SU-DHL-6 (cell line): ENCODE measurements around the gene NREP.

Experiments used
- H2AFZ ChIP-seq: fragments of 200-600 bp; sonication (generic); 2 replicates; pipeline ENCODE4 v1.6.1; 2014; ENCODE audit warnings: low read depth, mild to moderate bottlenecking, moderate library complexity, mixed read lengths, antibody characterized with exemption, low read length; ENCODE audit not compliant: severe bottlenecking
- H3F3A ChIP-seq: fragments of 200-600 bp; shearing (Covaris generic); 2 replicates; pipeline ENCODE4 v1.6.0; 2016; ENCODE audit warnings: antibody characterized with exemption, mild to moderate bottlenecking; ENCODE audit not compliant: insufficient read depth
- H3K27ac ChIP-seq: fragments of 200-600 bp; sonication (generic); 2 replicates; pipeline ENCODE4 v1.5.1; 2016; ENCODE audit warnings: low read depth, mild to moderate bottlenecking, low read length, moderate library complexity, mixed read lengths
- H3K27me3 ChIP-seq: fragments of 200-600 bp; sonication (generic), shearing (Covaris generic); 2 replicates; pipeline ENCODE4 v1.6.0; 2014; ENCODE audit warnings: mild to moderate bottlenecking, low read length
- H3K36me3 ChIP-seq: fragments of 200-600 bp; sonication (generic); 2 replicates; pipeline ENCODE4 v1.6.1; 2014; ENCODE audit warnings: mild to moderate bottlenecking, low read length, mixed read lengths
- H3K4me2 ChIP-seq: fragments of 300-600, 200-600 bp; shearing (Covaris generic), sonication (generic); 2 replicates; pipeline ENCODE4 v1.6.0; 2014; ENCODE audit warnings: low read length, low read depth, mild to moderate bottlenecking; ENCODE audit not compliant: poor library complexity, severe bottlenecking
- H3K4me3 ChIP-seq: fragments of 200-600 bp; sonication (generic); 2 replicates; pipeline ENCODE4 v1.5.1; 2014; ENCODE audit warnings: antibody characterized with exemption, low read length, mild to moderate bottlenecking, mixed read lengths; ENCODE audit not compliant: insufficient read depth, poor library complexity, severe bottlenecking
- H3K79me2 ChIP-seq: fragments of 200-600 bp; sonication (generic); 2 replicates; pipeline ENCODE4 v1.6.1; 2014; ENCODE audit warnings: mild to moderate bottlenecking, low read length, moderate library complexity; ENCODE audit not compliant: insufficient read depth
- H3K9ac ChIP-seq: fragments of 200-600 bp; sonication (generic); 2 replicates; pipeline ENCODE4 v1.7.0; 2014; ENCODE audit warnings: mild to moderate bottlenecking, low read length
- H3K9me2 ChIP-seq: fragments of 200-600 bp; sonication (generic); replicated peaks from 2 replicates; pipeline ENCODE4 v1.6.1; 2014; ENCODE audit warnings: low read length; ENCODE audit not compliant: insufficient read depth
- H3K9me3 ChIP-seq: fragments of 200-600 bp; sonication (generic); 2 replicates; pipeline ENCODE4 v1.6.1; 2014; ENCODE audit warnings: low read length, mixed read lengths; ENCODE audit not compliant: insufficient read depth
- H4K20me1 ChIP-seq: fragments of 200-600 bp; sonication (generic); 2 replicates; pipeline ENCODE4 v1.6.1; 2014; ENCODE audit warnings: low read depth, mild to moderate bottlenecking, antibody characterized with exemption, low read length, moderate library complexity, mixed read lengths
- CTCF ChIP-seq: fragments of 200-600 bp; sonication (generic); IDR thresholded peaks from one replicate; pipeline ENCODE4 v1.5.1; 2017; ENCODE audit warnings: antibody characterized with exemption, mild to moderate bottlenecking, low read length, moderate library complexity; ENCODE audit not compliant: insufficient read depth, poor library complexity, severe bottlenecking
- EZH2phosphoT487 ChIP-seq: fragments of 200-600 bp; sonication (generic), shearing (Covaris generic); conservative IDR thresholded peaks from 2 replicates; pipeline ENCODE4 v1.6.1; 2018; ENCODE audit warnings: mild to moderate bottlenecking, antibody characterized with exemption, low read length, moderate library complexity, mixed read lengths

Gene NREP

GRCh38 chr5:111774525-111774924, 17.5 kb upstream of the NREP start:
- Histone ChIP-seq H3K27me3 (no peaks in the 10 kb centered on the region), H3K9ac (no peak overlapping the region), H3K79me2 (no peaks in the 10 kb centered on the region), H3K4me3 (no peak overlapping the region), H3F3A (no peaks in the 10 kb centered on the region), H3K27ac (no peak overlapping the region), H2AFZ (no peak overlapping the region), H3K36me3 (no peaks in the 10 kb centered on the region), H3K9me3 (no peaks in the 10 kb centered on the region), H3K4me2 (no peak overlapping the region), H3K9me2 (no peaks in the 10 kb centered on the region), H4K20me1 (no peaks in the 10 kb centered on the region)
- TF ChIP-seq EZH2phosphoT487: no peak
- no peak for TF ChIP-seq CTCF

- no peak for TF ChIP-seq CTCF
- no peak for TF ChIP-seq EZH2phosphoT487
- H3K9ac ChIP-seq: no peak overlapping the region
- no peak overlapping the region for H3K27ac ChIP-seq
- H3K36me3 ChIP-seq: no peaks in the 10 kb centered on the region
- H3K9me2 ChIP-seq: no peaks in the 10 kb centered on the region
- H3K79me2 ChIP-seq: no peaks in the 10 kb centered on the region
- H3K27me3 ChIP-seq: no peaks in the 10 kb centered on the region
- no peak overlapping the region for H3K4me3 ChIP-seq
- H3F3A ChIP-seq: no peaks in the 10 kb centered on the region
- no peak overlapping the region for H3K4me2 ChIP-seq
- no peaks in the 10 kb centered on the region for H3K9me3 ChIP-seq
- no peak overlapping the region for H2AFZ ChIP-seq
- no peaks in the 10 kb centered on the region for H4K20me1 ChIP-seq
Observed at GRCh38 chr5:111772456-111773122, 15.6 kb upstream of the NREP start.

DNA sequence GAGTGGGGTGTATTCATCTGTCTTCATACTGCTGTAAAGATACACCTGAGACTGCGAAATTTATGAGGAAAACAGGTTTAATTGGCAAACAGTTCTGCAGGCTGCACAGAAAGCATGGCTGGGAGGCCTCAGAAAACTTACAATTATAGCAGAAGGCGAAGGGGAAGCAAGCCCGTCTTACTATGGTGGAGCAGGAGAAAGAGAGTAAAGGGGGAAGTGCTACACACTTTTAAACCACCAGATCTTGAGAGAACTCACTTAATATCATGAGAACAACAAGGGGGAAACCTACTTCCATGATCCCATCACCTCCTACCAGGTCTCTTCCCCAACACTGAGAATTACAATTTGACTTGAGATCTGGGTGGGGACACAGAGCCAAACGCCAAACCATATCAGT, 12.5 kb upstream of the NREP start:
- TF ChIP-seq CTCF (no peak), EZH2phosphoT487 (no peak)

More for the DNA sequence above, 12.5 kb upstream of the NREP start:
- Histone ChIP-seq H3K27ac (no peak overlapping the region), H3K4me2 (no peak overlapping the region), H3K9ac (no peak overlapping the region), H3K79me2 (no peaks in the 10 kb centered on the region), H3K27me3 (no peaks in the 10 kb centered on the region), H3K36me3 (no peaks in the 10 kb centered on the region), H3K4me3 (no peak overlapping the region), H3F3A (no peaks in the 10 kb centered on the region), H2AFZ (no peak overlapping the region), H3K9me2 (no peaks in the 10 kb centered on the region), H4K20me1 (no peaks in the 10 kb centered on the region), H3K9me3 (no peaks in the 10 kb centered on the region)
